Esophagus squamous epithelium (tissue), 5 donors: Measurements from ENCODE around the gene MTTP. TPM values are rescaled to one million over a fixed set of nuclear protein-coding genes. Genes with fewer than 3 reads are reported as not detected.

ENCODE experiments used
- DNase-seq: peaks from one replicate; lab custom pipeline; 2025; lab: John Stamatoyannopoulos, UW
- H3K27ac ChIP-seq, 4 donors: fragments of 200-600 bp; sonication (generic); one replicate each; pipeline ENCODE4 v1.5.1; 2016 to 2019; ENCODE audit warnings: mild to moderate bottlenecking in 1 of 4
- H3K27me3 ChIP-seq, 4 donors: fragments of 200-600 bp; sonication (generic); 1 replicate in 3 of 4; 2 replicates in 1 of 4; pipeline versions ENCODE4 v1.5.1 to v1.6.0; 2017 to 2021; ENCODE audit warnings: antibody characterized with exemption in 1 of 4
- H3K36me3 ChIP-seq, 3 donors: fragments of 200-600 bp; sonication (generic); one replicate each; pipeline ENCODE4 v1.5.1; 2016 to 2019
- H3K4me1 ChIP-seq, 3 donors: fragments of 200-600 bp; sonication (generic); one replicate each; pipeline ENCODE4 v1.5.1; 2017 to 2019
- H3K4me3 ChIP-seq, 4 donors: fragments of 200-600 bp; sonication (generic); 1 replicate in 3 of 4; 2 replicates in 1 of 4; pipeline ENCODE4 v1.5.1; 2016 to 2019; ENCODE audit warnings: mild to moderate bottlenecking in 2 of 4, moderate library complexity in 1 of 4
- H3K9me3 ChIP-seq, 3 donors: fragments of 200-600 bp; sonication (generic); one replicate each; pipeline ENCODE4 v1.5.1; 2016 to 2019
- POLR2A ChIP-seq, 4 donors: fragments of 450-650 bp; IDR thresholded peaks; one replicate each; pipeline ENCODE4 v1.6.1; 2017; ENCODE audit warnings: antibody characterized with exemption in 4 of 4, mild to moderate bottlenecking in 4 of 4, moderate library complexity in 3 of 4
- WGBS, 2 donors: methylation state at CpG; one replicate each; pipeline ENCODE4 v1.1.5; 2018; 5-methylcytosine and 5-hydroxymethylcytosine counted together
- intact Hi-C: fragments of 100-400 bp; cut with DNase I; formaldehyde crosslinking; loops from one replicate; pipeline ENCODE4 v1.15.0; 2022
- total RNA-seq, 4 donors: library from RNA; depleted of rRNA; stranded (reverse); fragments of >200 nt; gene quantifications; one replicate each; pipeline ENCODE4 v1.1.0, GENCODE V29; 2016
- TF ChIP-seq, protein P1 (sequence below), 6 experiments: fragments of 450-650 bp in 4 of 6; fragments of 200-600 bp in 2 of 6; sonication (generic) in 2 of 6; IDR thresholded peaks; one replicate each; pipeline ENCODE4 v1.5.1; 2016 to 2019; ENCODE audit warnings: antibody characterized with exemption in 6 of 6, mild to moderate bottlenecking in 4 of 6, moderate library complexity in 4 of 6
- donor health status: DM: yes; HTN: yes; CAD: no.

MTTP gene
- total RNA-seq, 4 donors from 2014 or later, result 0.13 to 0.41 (median 0.19) TPM; not detected in 1

DNA sequence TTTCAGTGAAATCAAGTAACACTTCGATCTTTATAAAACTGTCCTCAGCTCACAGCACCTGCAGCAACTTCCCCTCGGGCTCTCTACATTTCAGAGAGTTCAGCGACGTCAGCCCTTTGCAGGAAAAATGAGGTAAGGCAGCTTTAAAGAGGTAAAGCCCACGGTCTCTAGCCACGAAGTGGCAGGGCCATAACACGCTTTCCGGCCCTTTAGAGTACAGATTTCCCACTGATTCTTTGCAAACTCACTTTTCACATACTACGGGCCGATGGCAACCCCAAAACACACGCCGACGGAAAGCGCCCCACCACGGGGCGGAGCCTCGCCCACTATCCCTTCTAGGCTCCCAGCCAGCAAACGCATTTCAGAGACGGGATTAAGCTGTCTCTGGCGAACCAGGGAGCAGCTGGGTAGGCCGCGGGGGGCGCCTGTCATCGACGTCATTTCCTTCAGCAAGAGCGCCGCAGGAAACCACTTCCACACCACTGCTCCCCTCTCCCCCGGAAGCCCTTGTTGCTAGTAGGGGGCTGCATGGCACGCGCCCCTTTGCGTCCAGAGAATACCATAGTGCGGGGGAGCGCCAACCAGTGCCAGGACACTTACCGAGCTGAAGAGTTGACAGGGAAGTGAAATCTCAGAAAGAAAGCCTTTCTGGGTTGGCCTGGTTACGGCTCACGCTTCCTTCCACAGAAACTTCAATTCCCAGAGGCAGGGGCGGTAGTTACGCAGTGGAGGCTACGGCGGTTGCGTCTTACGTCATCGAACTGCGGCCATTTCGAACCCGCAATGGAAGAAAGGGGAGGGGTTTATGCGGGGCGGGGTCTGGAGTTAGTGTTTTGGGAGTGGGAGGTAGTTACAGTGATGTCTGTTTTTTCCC lies 11.1 kb upstream of the MTTP start, which contains the start of gene TRMT10A:
TSS of gene TRMT10A (minus strand) at position 730 of the 877 bp plus-strand sequence. CDS start 4,701 bp downstream, outside the sequence.
- Histone ChIP-seq H3K4me3 (peak within 1 kb of the TSS; percentile 55 to 85 (median 73)), H3K9me3 (no peaks in the 10 kb centered on the region), H3K27ac (peak within 1 kb of the TSS; percentile 94 to 98 (median 96)), H3K27me3 (peaks cover 0 to under 1% (median 0%) of the 10 kb centered on the region in 4 donors), H3K36me3 (no peaks in the 10 kb centered on the region), H3K4me1 (peaks cover 0 to 12% (median 3%) of the 10 kb centered on the region in 3 donors)
- 0 to 1% methylated on average over 25 to 33 of the region's 48 CpGs for WGBS, 2 donors
- DNase-seq, result peak; percentile 84
- TF ChIP-seq POLR2A (IDR thresholded peaks at IDR 0.05), result peak in 2 of 4 donors; percentile 18 to 68
- TF ChIP-seq, protein P1, sequence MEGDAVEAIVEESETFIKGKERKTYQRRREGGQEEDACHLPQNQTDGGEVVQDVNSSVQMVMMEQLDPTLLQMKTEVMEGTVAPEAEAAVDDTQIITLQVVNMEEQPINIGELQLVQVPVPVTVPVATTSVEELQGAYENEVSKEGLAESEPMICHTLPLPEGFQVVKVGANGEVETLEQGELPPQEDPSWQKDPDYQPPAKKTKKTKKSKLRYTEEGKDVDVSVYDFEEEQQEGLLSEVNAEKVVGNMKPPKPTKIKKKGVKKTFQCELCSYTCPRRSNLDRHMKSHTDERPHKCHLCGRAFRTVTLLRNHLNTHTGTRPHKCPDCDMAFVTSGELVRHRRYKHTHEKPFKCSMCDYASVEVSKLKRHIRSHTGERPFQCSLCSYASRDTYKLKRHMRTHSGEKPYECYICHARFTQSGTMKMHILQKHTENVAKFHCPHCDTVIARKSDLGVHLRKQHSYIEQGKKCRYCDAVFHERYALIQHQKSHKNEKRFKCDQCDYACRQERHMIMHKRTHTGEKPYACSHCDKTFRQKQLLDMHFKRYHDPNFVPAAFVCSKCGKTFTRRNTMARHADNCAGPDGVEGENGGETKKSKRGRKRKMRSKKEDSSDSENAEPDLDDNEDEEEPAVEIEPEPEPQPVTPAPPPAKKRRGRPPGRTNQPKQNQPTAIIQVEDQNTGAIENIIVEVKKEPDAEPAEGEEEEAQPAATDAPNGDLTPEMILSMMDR (IDR thresholded peaks at IDR 0.05), result peak in 3 of 6 experiments; percentile 2 to 30 (median 22)
- intact Hi-C loops, result loop anchor here (5.0 kb wide), 2 partner anchors 249 to 384 kb away; partner anchors contain the start of gene DNAJB14

DNA sequence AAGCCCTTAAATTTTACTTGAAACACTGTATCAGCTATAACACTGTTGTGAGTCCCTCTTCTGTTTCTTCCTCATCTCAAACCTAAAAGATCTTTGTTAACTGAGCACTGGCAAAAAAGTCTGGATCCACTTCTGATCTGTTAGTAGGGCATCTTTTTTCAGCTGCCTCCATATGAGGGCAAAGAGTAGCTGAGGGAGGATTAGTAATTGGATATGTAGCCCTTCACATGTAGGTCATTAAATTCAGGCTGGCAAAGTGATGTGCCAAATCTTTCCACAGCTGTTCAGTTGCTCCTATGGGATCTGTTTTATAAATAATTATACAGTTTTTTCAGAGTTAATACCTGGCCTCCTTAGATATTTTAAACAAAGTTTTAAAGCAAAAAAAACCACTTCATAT lies 9.7 kb upstream of the MTTP start:
- Histone ChIP-seq H3K27ac (peak overlapping the region in 1 of 4 donors; percentile 5), H3K4me3 (no peak overlapping the region), H3K9me3 (no peaks in the 10 kb centered on the region), H3K36me3 (no peaks in the 10 kb centered on the region), H3K4me1 (peaks cover 0 to 12% (median 3%) of the 10 kb centered on the region in 3 donors), H3K27me3 (peaks cover 0 to 5% (median 0%) of the 10 kb centered on the region in 4 donors)
- intact Hi-C loops, result loop anchor here (5.0 kb wide), 2 partner anchors 247 to 382 kb away; partner anchors contain the start of gene DNAJB14
- TF ChIP-seq POLR2A (IDR thresholded peaks at IDR 0.05), result no peak
- TF ChIP-seq, protein P1 (IDR thresholded peaks at IDR 0.05), result no peak
- DNase-seq, result no peak

DNA sequence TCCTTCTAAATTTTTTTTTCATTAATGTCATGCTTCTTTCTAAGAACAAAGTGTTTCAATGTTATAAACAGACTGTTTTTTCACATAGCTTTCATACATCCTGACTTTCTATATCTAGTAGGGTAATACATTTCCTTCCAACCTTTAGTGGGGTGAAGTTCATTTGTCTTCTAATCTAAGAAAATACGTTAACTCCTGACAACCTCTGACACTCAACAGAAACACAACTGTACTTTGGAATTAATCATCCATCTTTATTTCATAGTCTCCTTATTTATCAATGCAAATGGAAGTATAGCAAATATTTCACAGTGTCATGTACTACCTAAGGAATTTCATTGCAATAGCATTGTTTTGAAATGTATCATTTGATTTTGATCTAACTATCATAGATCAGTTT lies 2.7 kb upstream of the MTTP start:
- Histone ChIP-seq H3K27me3 (peaks cover 0 to 10% (median 0%) of the 10 kb centered on the region in 4 donors), H3K4me3 (no peak overlapping the region), H3K36me3 (no peaks in the 10 kb centered on the region), H3K27ac (no peak overlapping the region), H3K9me3 (no peaks in the 10 kb centered on the region), H3K4me1 (no peaks in the 10 kb centered on the region)
- no peak for DNase-seq
- TF ChIP-seq, protein P1 (IDR thresholded peaks at IDR 0.05), result no peak
- TF ChIP-seq POLR2A (IDR thresholded peaks at IDR 0.05), result no peak
- intact Hi-C loops, result no loop called here
- WGBS, 2 donors, result 53 to 60% methylated on average over 1 of the region's 1 CpG

DNA sequence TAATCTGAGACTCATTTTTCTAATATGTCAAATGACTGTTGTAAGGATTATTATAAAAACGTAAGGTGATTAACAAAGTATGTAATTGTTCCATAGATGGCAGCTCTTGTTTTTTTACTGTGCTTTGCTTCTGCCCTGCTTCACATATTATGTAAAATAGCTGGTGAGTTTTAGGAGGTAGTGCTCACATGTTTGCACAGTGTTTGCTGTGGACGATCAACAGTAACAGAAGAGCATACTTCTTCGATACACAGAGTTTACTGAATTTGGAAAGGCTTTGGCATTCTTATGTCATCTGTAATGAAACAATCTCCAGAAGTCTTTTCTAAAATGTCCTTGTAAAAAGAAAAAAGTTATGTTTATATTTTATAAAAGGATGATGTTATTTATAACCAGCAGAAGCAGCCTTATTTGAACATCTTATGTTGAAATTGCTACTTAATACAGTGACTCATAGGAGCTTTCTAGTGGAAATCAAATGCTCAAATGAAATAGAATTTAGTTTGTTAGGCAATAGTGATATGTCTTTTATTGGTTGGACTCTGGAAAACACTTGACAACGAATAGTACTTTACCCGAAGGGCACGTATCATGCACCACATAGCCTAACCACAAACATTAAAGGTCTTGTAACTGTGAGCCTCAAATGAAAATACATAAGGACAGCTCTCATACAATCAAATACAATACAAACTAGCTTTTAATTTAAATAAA lies 1.9 kb upstream of the MTTP start:
- Histone ChIP-seq H3K27me3 (peaks cover 0 to 10% (median 0%) of the 10 kb centered on the region in 4 donors), H3K27ac (peak overlapping the region in 1 of 4 donors; percentile 52), H3K36me3 (no peaks in the 10 kb centered on the region), H3K9me3 (no peaks in the 10 kb centered on the region), H3K4me1 (no peaks in the 10 kb centered on the region), H3K4me3 (no peak overlapping the region)
- 58 to 61% methylated on average over 6 of the region's 6 CpGs for WGBS, 2 donors
- TF ChIP-seq POLR2A (IDR thresholded peaks at IDR 0.05), result no peak
- TF ChIP-seq, protein P1 (IDR thresholded peaks at IDR 0.05), result no peak
- DNase-seq, result no peak
- intact Hi-C loops, result no loop called here
